ENCODE results near the gene IMPA2.

DNA sequence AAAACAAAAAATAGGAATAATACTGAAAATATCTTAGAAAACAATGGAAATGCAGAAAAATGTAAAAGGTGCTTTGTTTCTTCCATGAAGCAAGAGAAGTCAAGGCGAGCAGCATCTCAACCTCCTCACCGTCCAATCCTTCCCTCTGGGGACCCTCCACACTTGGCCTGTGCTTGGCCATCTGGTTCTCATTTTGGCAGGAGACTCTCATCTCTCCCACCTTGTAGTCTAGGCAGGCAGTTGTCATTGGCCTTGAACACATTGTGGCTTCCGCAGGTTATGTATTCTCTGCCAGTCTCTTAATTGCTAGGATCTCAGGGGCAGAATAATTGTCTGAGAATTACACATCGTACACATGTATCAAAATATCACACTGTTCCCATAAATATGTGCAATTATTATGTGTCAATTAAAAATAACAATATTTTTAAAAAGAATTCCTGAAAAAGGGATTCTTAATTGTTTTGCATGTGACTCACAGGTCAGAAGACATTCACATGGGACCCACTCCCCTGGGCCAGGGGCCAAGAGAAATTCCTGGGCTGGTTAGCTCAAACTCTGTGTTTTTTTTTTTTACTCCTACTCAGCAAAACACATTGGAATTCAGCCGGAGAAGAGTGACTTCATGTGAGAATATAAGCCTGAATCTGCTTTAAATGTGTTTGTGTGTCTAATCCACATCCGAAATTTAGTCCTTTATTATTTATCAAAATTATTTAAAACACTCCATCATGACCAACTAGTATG lies 98.4 kb downstream of the IMPA2 start:
- TF ChIP-seq, protein P1, sequence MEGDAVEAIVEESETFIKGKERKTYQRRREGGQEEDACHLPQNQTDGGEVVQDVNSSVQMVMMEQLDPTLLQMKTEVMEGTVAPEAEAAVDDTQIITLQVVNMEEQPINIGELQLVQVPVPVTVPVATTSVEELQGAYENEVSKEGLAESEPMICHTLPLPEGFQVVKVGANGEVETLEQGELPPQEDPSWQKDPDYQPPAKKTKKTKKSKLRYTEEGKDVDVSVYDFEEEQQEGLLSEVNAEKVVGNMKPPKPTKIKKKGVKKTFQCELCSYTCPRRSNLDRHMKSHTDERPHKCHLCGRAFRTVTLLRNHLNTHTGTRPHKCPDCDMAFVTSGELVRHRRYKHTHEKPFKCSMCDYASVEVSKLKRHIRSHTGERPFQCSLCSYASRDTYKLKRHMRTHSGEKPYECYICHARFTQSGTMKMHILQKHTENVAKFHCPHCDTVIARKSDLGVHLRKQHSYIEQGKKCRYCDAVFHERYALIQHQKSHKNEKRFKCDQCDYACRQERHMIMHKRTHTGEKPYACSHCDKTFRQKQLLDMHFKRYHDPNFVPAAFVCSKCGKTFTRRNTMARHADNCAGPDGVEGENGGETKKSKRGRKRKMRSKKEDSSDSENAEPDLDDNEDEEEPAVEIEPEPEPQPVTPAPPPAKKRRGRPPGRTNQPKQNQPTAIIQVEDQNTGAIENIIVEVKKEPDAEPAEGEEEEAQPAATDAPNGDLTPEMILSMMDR (IDR thresholded peaks at IDR 0.05): no peak
- TF ChIP-seq POLR2A (IDR thresholded peaks at IDR 0.05): no peak

All from lower leg skin (tissue), 3 donors.